NCI-H128 (cell line): Measurements from ENCODE around the gene CDK2AP2.
A peak's percentile ranks its signal among the peaks of the same experiment; 100 is the strongest.
"Not testable (repeated sequence)": the region's sequence is repeated elsewhere in the genome, so short reads cannot be mapped to it uniquely, and the experiment has no call there.

Experiments used
- DNase-seq: peaks from one replicate; lab custom pipeline; 2025; ENCODE audit not compliant: unreplicated experiment; lab: John Stamatoyannopoulos, UW

CDK2AP2 gene

GRCh38 chr11:67491276-67492068, 16.5 kb downstream of the CDK2AP2 start:
- DNase-seq: no peak

GRCh38 chr11:67490727-67491065, 17.3 kb downstream of the CDK2AP2 start:
- no peak for DNase-seq

GRCh38 chr11:67489885-67490726, 17.9 kb downstream of the CDK2AP2 start:
- DNase-seq: no peak

GRCh38 chr11:67489203-67489884, 18.6 kb downstream of the CDK2AP2 start:
- DNase-seq: no peak

- no peak for DNase-seq
Measured at GRCh38 chr11:67486481-67487195, 21.3 kb downstream of the CDK2AP2 start.

- not testable (repeated sequence) for DNase-seq
Measured at GRCh38 chr11:67485873-67486361, 22.0 kb downstream of the CDK2AP2 start.

- DNase-seq: no peak
Measured at GRCh38 chr11:67484847-67485311, 23.1 kb downstream of the CDK2AP2 start.

- DNase-seq: no peak
Measured at GRCh38 chr11:67483831-67484665, 23.9 kb downstream of the CDK2AP2 start.

GRCh38 chr11:67482827-67483798, 24.8 kb downstream of the CDK2AP2 start, which contains the start of gene AIP:
Gene AIP, plus strand, starts transcription at chr11:67483026. Its CDS starts 133 bp downstream, at chr11:67483159.
- peak; percentile 98 for DNase-seq

GRCh38 chr11:67482275-67482826, 25.6 kb downstream of the CDK2AP2 start:
- no peak for DNase-seq

- not testable (repeated sequence) for DNase-seq
Measured at GRCh38 chr11:67477344-67478050, 30.5 kb downstream of the CDK2AP2 start.

GRCh38 chr11:67476692-67477091, 31.3 kb downstream of the CDK2AP2 start:
- not testable (repeated sequence) for DNase-seq

GRCh38 chr11:67472882-67473281, 35.1 kb downstream of the CDK2AP2 start:
- DNase-seq: no peak

- no peak for DNase-seq
Measured at GRCh38 chr11:67470337-67471002, 37.5 kb downstream of the CDK2AP2 start.

- no peak for DNase-seq
Measured at GRCh38 chr11:67469508-67469811, 38.5 kb downstream of the CDK2AP2 start.

GRCh38 chr11:67468759-67469507, 39.0 kb downstream of the CDK2AP2 start, which contains the start of gene TMEM134:
Gene TMEM134, minus strand, starts transcription at chr11:67469251. Its CDS starts 59 bp downstream, at chr11:67469192.
- peak; percentile 69 for DNase-seq

- no peak for DNase-seq
Measured at GRCh38 chr11:67468456-67468758, 39.6 kb downstream of the CDK2AP2 start.
